ENCODE results near the gene TPRN. TPM values are rescaled to one million over a fixed set of nuclear protein-coding genes. Genes with fewer than 3 reads are reported as not detected.

Gene TPRN
- total RNA-seq, 1 experiment from 2014 or later: 24.9 TPM

- Histone ChIP-seq H3K4me2 (ENCODE audit: low read length) (no peak overlapping the region), H3K4me1 (ENCODE audit: control insufficient read depth in 1 of 2, insufficient read depth in 2 of 2, low read length in 2 of 2) (peaks cover 18 to 69% of the 10 kb centered on the region in 2 experiments), H3K27ac (ENCODE audit: low read depth, low read length) (no peak overlapping the region), H3K79me2 (ENCODE audit: insufficient read depth, low read length) (no peaks in the 10 kb centered on the region), H3K9me2 (ENCODE audit: insufficient read depth) (no peaks in the 10 kb centered on the region), H3K36me3 (ENCODE audit: control insufficient read depth in 1 of 2, insufficient read depth in 2 of 2, low read length in 2 of 2) (no peaks in the 10 kb centered on the region), H3K9ac (ENCODE audit: low read length) (no peak overlapping the region), H2AFZ (ENCODE audit: low read depth, low read length, poor library complexity, severe bottlenecking) (no peak overlapping the region), H3K27me3 (ENCODE audit: insufficient read depth, low read length) (no peaks in the 10 kb centered on the region), H3K9me3 (ENCODE audit: control insufficient read depth in 1 of 2, insufficient read depth in 1 of 2, low read depth in 1 of 2, low read length in 2 of 2) (no peaks in the 10 kb centered on the region), H3K4me3 (replicated peaks in 1 of 2; ENCODE audit: low read depth in 1 of 2, low read length in 2 of 2) (no peak overlapping the region), H4K20me1 (ENCODE audit: insufficient read depth) (no peaks in the 10 kb centered on the region)
- POLR2A ChIA-PET: no interaction called here
- TF ChIP-seq POLR2A (IDR thresholded peaks at IDR 0.05; ENCODE audit: borderline replicate concordance, extremely low read depth, insufficient read depth, insufficient read length) (no peak), CEBPB (IDR thresholded peaks at IDR 0.05; ENCODE audit: low read depth) (no peak), ZFX (IDR thresholded peaks at IDR 0.05) (no peak), CTCF (IDR thresholded peaks at IDR 0.05 in 2 of 3, conservative IDR thresholded peaks at IDR 0.05 in 1 of 3; ENCODE audit: borderline replicate concordance in 1 of 3, insufficient read depth in 1 of 3, low read depth in 2 of 3, low read length in 2 of 3) (no peak), RAD21 (IDR thresholded peaks at IDR 0.05; ENCODE audit: low read depth) (no peak), EGR1 (IDR thresholded peaks at IDR 0.05; ENCODE audit: low read depth) (no peak), CBX3 (IDR thresholded peaks at IDR 0.05; ENCODE audit: low read depth) (no peak), ZBTB33 (IDR thresholded peaks at IDR 0.05; ENCODE audit: extremely low read depth, insufficient replicate concordance, low read length) (no peak), YY1 (IDR thresholded peaks at IDR 0.05; ENCODE audit: extremely low read depth, insufficient replicate concordance, low read depth, low read length) (no peak), JUND (IDR thresholded peaks at IDR 0.05) (no peak), SRF (IDR thresholded peaks at IDR 0.05; ENCODE audit: low read depth) (no peak)
- DNase-seq (ENCODE audit: low read depth, low spot score): no peak
- ATAC-seq: no peak
- RAD21 ChIA-PET (ENCODE audit: low non-redundant PET in 1 of 2, low total read pairs in 2 of 2, uncharacterized antibody in 2 of 2, unreplicated experiment in 2 of 2): no interaction called here
- no TSS peak for BruUV-seq (replicated peaks)
- intact Hi-C loops (cut with micrococcal nuclease): no loop called here
- CTCF ChIA-PET: no interaction called here
These were observed 35.2 kb downstream of the TPRN start for GRCh38 chr9:137165250-137165836.
